Activated CD4-positive, CD25-positive, alpha-beta regulatory T cell treated with anti-CD3 and anti-CD28 coated beads, Interleukin-2, amount 50 U/mL, for 16 hours (primary cell): ENCODE measurements around the gene SRBD1.
A peak's percentile ranks its signal among the peaks of the same experiment; 100 is the strongest.

Experiments
- DNase-seq: peaks from one replicate; pipeline ENCODE4 v3.0.0-alpha.2; 2020; ENCODE audit warnings: low read depth, low spot score

The SRBD1 gene

DNA sequence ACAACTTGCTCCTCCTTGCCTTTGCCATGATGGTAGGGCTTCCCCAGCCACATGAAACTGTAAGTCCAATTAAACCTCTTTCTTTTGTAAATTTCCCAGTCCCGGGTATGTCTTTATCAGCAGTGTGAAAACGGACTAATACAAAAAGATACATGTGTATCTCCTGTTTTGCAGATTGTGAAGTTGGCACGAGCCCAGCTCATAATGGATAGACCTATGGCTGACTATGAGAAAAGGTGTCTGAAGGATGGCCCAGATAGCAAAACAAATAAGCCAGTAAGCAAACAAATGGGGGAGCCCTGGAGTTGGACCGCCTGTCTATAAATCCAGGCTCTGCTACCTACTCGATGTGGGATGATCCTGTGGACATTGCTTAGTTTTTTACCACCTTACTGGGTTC, 24.9 kb upstream of the SRBD1 start:
- DNase-seq: no peak

DNA sequence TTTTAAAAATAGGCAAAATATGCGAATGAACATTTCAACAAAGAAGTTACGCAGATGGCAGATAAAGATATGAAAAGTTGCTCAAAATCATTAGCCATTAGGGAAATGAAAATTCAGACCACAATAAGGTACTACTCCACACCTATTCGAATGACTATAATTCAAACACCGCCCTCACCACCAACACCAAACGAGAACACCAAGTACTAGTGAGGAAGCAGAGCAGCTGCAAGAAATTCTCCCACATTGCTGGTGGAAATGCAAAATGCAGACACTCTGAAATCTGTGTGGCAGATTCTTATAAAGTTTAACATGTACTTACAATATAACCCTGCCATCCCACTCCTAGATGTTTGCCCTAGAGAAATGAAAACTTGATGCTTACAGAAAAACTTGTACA, 23.2 kb upstream of the SRBD1 start:
- no peak for DNase-seq

- DNase-seq: no peak
Observed at GRCh38 chr2:45631955-45632354, 20.9 kb upstream of the SRBD1 start.

DNA sequence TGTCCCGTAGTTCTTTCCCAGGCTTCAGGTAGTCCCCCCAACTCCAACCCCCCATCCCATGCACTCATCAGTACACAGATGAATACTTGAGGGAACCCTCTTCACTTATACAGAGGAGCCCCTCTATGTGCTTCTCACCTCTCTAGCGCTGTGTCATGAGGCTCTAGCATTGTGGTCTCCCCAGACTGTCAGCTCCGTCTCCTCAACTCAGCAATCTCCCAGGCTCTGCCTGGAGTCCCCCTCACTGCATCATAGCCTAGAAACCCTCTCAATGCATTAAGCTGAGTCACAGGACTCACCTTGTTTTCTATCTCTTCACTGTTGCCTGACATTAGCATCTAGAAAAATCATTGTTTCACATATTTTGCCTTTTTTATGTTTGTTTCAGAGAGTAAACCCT, 20.3 kb upstream of the SRBD1 start:
- no peak for DNase-seq

GRCh38 chr2:45629971-45630370, 18.9 kb upstream of the SRBD1 start:
- DNase-seq: no peak

DNA sequence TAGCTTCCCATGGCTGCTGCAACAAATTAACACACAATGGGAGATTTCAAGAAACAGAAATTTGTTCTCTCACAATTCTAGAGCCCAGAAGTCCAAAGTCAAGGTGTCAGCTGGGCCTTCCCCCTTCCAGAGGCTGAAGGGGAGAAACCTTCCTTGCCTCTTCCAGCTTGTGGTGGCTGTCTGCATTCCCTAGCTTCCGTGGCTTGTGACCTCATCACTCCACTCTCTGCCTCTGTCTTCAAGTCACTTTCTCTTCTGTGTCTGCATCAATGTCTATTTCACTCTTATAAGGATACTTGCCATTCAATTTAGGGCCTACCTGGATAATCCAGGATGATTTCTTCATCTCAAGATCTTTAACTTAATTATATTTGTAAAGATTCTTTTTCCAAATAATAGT, 16.8 kb upstream of the SRBD1 start:
- DNase-seq: no peak

DNA sequence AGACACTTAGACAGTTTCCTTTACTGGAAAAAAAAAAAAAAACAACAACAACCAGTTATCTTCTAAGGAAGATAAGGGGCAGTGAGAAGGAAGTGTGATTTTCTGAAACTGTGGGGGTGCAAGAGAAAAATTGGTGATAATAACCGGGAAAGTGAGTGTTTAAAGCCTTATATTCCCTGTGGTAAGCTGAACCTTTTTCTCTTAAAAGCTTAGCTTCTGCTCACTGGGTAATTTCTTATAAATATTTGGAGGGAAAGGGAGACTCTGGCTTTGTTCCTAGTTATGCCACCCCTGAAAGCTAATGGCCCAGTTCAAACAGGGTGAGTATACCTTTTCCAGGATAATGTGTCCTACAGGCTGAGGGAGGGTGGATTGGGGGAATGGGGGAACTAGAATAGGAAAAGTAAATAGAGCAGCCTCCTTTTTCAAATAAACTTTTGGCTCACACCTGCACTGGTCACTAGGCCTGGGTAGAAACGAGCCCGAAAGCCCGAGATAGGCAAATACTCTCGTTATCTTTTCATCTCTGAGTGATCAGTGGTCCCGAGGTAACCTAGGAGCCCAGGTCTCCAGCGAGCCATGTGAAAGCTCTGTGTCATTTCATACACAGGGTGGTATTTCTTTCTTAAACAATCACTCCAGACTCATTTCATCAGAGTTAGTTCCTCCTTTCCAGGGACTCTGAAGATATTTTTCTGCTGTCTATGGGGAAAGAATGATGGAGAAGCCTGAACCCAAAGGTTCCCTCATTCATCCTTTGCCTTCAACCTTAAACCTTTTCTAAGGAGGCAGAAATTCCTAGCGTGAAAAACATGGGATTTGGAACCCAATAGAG, 15.5 kb upstream of the SRBD1 start:
- no peak for DNase-seq

- DNase-seq: no peak
Observed at GRCh38 chr2:45625824-45626223, 14.8 kb upstream of the SRBD1 start.

DNA sequence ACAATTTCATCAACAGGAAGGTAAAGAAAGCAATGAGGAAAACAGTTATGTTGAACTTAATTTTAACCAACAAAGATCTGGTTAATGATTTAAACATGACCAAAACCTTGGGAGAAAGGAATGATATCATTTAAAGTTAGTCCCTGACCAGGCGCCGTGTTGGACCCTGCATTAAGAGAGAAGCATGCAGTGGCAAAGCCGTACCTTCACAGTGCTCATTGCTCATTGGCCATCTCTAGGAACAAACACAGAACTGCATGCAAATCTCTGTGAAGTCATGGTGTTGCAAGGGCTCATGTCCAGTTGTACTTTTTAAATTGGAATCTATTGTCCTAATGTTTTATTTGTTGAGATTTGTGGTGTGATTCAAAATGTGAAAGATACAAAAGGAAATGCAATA, 12.0 kb upstream of the SRBD1 start:
- DNase-seq: no peak

GRCh38 chr2:45622336-45623075, 11.4 kb upstream of the SRBD1 start:
- no peak for DNase-seq

DNA sequence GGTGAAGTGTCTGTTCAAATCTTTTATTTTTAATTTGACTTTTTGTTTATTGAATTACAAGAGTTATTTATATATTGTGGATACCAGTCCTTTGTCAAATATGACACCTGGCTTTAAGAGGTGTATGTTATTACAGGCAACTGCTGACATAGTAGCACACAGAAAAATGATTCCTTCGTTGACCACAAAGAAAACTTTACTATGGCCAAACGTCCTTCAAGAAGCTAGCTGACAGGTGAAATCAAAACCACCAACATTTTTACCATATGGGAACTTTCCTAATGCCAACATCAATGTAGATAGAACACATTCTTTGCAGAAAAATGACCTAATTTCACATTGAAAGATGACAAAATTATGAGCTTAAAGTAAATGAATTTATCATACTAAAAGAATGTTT, 6.4 kb upstream of the SRBD1 start:
- DNase-seq: no peak

DNA sequence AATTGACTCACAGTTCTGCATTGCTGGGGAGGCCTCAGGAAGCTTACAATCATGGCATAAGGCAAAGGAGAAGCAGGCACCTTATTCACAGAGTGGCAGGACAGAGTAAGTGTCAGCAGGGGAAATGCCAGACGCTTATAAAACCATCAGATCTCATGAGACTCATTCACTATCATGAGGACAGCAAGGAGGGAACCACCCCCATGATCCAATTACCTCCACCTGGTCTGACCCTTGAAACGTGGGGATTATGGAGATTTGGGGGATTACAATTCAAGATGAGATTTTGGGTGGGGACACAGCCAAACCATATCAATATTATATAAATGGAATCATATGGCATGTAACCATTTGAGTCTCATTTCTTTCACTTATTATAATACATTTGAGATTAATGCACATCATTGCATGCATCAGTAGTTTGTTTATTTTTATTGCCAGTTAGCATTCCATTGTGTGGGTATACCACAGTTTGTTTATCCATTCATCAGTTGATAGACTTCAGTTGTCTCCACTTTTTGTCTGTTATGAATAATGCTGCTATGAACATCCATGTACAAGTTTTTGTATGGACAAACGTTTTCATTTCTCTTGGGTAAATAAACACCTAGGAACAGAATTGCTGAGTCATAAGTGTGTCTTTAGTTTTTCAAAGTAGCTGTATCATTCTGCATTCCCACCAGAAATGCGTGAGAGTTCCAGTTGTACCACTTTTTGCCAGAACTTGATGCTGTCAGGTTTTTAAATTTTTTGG, 5.8 kb upstream of the SRBD1 start:
- DNase-seq: no peak

GRCh38 chr2:45614871-45615415, 3.9 kb upstream of the SRBD1 start:
- DNase-seq: no peak

- DNase-seq: no peak
Observed at GRCh38 chr2:45614330-45614729, 3.3 kb upstream of the SRBD1 start.

- DNase-seq: no peak
Observed at GRCh38 chr2:45612731-45613130, 1.7 kb upstream of the SRBD1 start.

DNA sequence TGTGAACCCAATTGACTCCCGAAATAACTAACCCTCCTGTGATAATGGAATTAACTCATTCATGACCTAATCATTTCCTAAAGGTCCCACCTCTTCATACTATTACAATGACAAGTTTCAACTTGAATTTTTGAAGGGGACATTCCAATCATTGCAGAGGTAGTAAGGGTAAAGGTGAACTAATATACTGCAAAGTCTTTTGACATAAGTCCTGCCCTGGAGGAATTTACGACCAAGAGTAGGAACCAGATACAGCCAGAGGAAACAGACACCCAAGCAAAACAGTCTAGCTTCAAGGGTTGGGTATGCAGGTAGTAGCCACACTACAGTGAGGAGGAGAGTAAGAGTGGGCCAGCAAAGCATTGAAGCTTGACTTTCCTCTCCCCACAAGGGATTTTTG, 1.2 kb upstream of the SRBD1 start:
- no peak for DNase-seq

DNA sequence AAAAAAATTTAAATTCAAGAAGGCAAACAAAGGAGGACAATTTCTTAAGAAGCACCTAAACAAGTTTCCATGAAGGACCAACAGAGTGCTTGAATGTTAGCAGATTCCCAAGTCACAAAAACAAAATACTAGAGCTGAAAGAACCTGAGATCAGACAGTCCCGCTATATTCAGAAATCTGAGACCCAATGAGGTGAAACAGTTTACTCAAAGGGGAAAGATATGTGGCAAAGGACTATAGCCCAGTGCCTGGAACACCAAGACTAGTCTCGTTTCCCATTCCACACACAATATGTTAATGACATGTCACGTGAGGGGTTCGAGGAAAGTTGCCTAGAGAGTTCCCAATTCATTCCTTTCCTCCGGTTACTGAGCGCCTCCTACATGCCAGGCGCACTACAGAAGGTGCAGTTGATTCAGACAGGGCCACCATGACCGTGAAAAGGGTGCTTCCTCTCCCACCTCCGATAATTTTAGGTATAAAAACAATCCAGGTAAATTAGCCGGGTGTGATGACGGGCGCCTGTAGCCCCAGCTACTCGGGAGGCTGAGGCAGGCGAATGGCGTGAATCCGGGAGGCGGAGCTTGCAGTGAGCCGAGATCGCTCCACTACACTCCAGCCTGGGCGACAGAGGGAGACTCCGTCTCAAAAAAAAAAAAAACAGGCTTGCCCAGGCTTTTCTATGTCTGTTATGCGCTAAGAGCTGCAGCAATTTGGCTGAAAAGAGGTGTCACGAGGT, 617 bp downstream of the SRBD1 start:
- peak; percentile 5 for DNase-seq

- no peak for DNase-seq
Observed at GRCh38 chr2:45607701-45608100, 3.4 kb downstream of the SRBD1 start.

- DNase-seq: no peak
Observed at GRCh38 chr2:45606796-45607195, 4.3 kb downstream of the SRBD1 start.

GRCh38 chr2:45605116-45605515, 6.0 kb downstream of the SRBD1 start:
- no peak for DNase-seq

- no peak for DNase-seq
Observed at GRCh38 chr2:45602624-45603023, 8.4 kb downstream of the SRBD1 start.
